HCT116 (cell line): ENCODE measurements around the gene CRELD2. TPM values are rescaled to one million over a fixed set of nuclear protein-coding genes. Genes with fewer than 3 reads are reported as not detected.

Experiments
- ATAC-seq: fragments of 200-7000 bp; cut with Tn5 transposase; 2 replicates; pipeline ENCODE4 v1.9.1; 2020; ENCODE audit warnings: mild to moderate bottlenecking, moderate library complexity
- BruUV-seq: library from RNA; stranded (reverse); fragments of 400-500 nt; replicated peaks from 2 replicates; lab custom pipeline; 2021; lab: Mats Ljungman, UMichigan
- CTCF ChIA-PET: fragments of 300-600 bp; sonication (Branson Sonifier 250); formaldehyde crosslinking; loops from one replicate; lab custom pipeline; 2021; ENCODE audit warnings: antibody characterized with exemption; lab: Charles Lee
- POLR2A ChIA-PET: fragments of 300-600, 350-600 bp; sonication (Branson Sonifier 250); formaldehyde crosslinking; loops from one replicate; lab custom pipeline; 2021; ENCODE audit warnings: antibody characterized with exemption; lab: Charles Lee
- RAD21 ChIA-PET, 2 experiments: fragments of 300-600 bp; sonication (Branson Sonifier 250); formaldehyde crosslinking; loops; one replicate each; lab custom pipeline; 2023; ENCODE audit warnings: low total read pairs in 2 of 2; ENCODE audit not compliant: uncharacterized antibody in 2 of 2, unreplicated experiment in 2 of 2, low non-redundant PET in 1 of 2; lab: Charles Lee
- DNase-seq: peaks from one replicate; pipeline ENCODE4 v3.0.0-alpha.2; 2010; ENCODE audit warnings: low read depth, low spot score
- H2AFZ ChIP-seq: fragments of 200-600 bp; shearing (Covaris generic), sonication (generic); 2 replicates; pipeline ENCODE4 v1.6.1; 2017; ENCODE audit warnings: low read depth, mixed run types, mixed read lengths, antibody characterized with exemption, low read length; ENCODE audit not compliant: poor library complexity, severe bottlenecking
- H3K27ac ChIP-seq: 2 replicates; pipeline ENCODE4 v1.5.1; 2012; ENCODE audit warnings: low read depth, low read length
- H3K27me3 ChIP-seq: fragments of 200-600 bp; sonication (generic); 2 replicates; pipeline ENCODE4 v1.6.1; 2016; ENCODE audit warnings: mixed run types, low read length, mixed read lengths; ENCODE audit not compliant: insufficient read depth
- H3K36me3 ChIP-seq, 2 experiments: fragments of 200-500 bp in 1 of 2; fragments of 200-600 bp in 1 of 2; sonication (Bioruptor generic) in 1 of 2; sonication (generic) in 1 of 2; 2 replicates each; pipeline versions ENCODE4 v1.5.1 to v1.6.1; 2014 to 2016; ENCODE audit warnings: low read length in 2 of 2, inconsistent platforms in 1 of 2, mixed read lengths in 1 of 2, mixed run types in 1 of 2; ENCODE audit not compliant: insufficient read depth in 2 of 2, control insufficient read depth in 1 of 2
- H3K4me1 ChIP-seq, 2 experiments: fragments of 200-600 bp in 1 of 2; sonication (generic) in 1 of 2; 2 replicates each; pipeline versions ENCODE4 v1.5.1 to v1.6.1; 2012 to 2017; ENCODE audit warnings: low read length in 2 of 2, inconsistent platforms in 1 of 2, mild to moderate bottlenecking in 1 of 2, mixed read lengths in 1 of 2, mixed run types in 1 of 2, moderate library complexity in 1 of 2; ENCODE audit not compliant: insufficient read depth in 2 of 2, control insufficient read depth in 1 of 2
- H3K4me2 ChIP-seq: fragments of 200-600 bp; sonication (generic); 2 replicates; pipeline ENCODE4 v1.6.1; 2017; ENCODE audit warnings: mixed run types, low read length, mixed read lengths
- H3K4me3 ChIP-seq, 2 experiments: fragments of 200-600 bp in 1 of 2; sonication (generic) in 1 of 2; replicated peaks in 1 of 2; 2 replicates each; pipeline ENCODE4 v1.5.1; 2011 to 2016; ENCODE audit warnings: low read length in 2 of 2, control low read depth in 1 of 2, low read depth in 1 of 2, mild to moderate bottlenecking in 1 of 2, mixed read lengths in 1 of 2, mixed run types in 1 of 2
- H3K79me2 ChIP-seq: fragments of 200-600 bp; sonication (generic); 2 replicates; pipeline ENCODE4 v1.6.1; 2017; ENCODE audit warnings: mild to moderate bottlenecking, mixed run types, low read length, moderate library complexity, mixed read lengths; ENCODE audit not compliant: insufficient read depth
- H3K9ac ChIP-seq: fragments of 200-600 bp; sonication (generic); 2 replicates; pipeline ENCODE4 v1.6.1; 2016; ENCODE audit warnings: low read length, mixed read lengths
- H3K9me2 ChIP-seq: fragments of 200-600 bp; sonication (generic), shearing (Covaris generic); 2 replicates; pipeline ENCODE4 v1.6.1; 2017; ENCODE audit warnings: mixed run types, mild to moderate bottlenecking, moderate library complexity; ENCODE audit not compliant: insufficient read depth
- H3K9me3 ChIP-seq, 2 experiments: fragments of 200-500 bp in 1 of 2; fragments of 200-600 bp in 1 of 2; sonication (Bioruptor generic) in 1 of 2; sonication (generic) in 1 of 2; 2 replicates each; pipeline ENCODE4 v1.6.1; 2014 to 2017; ENCODE audit warnings: low read length in 2 of 2, mixed read lengths in 2 of 2, inconsistent platforms in 1 of 2, low read depth in 1 of 2, mild to moderate bottlenecking in 1 of 2, mixed run types in 1 of 2, moderate library complexity in 1 of 2; ENCODE audit not compliant: control insufficient read depth in 1 of 2, insufficient read depth in 1 of 2
- H4K20me1 ChIP-seq: fragments of 200-600 bp; sonication (generic), shearing (Covaris generic); 2 replicates; pipeline ENCODE4 v1.6.1; 2017; ENCODE audit warnings: mixed run types, mild to moderate bottlenecking, moderate library complexity; ENCODE audit not compliant: insufficient read depth
- CBX3 ChIP-seq: IDR thresholded peaks from 2 replicates; pipeline ENCODE4 v1.6.1; 2012; ENCODE audit warnings: low read depth
- CEBPB ChIP-seq: IDR thresholded peaks from 2 replicates; pipeline ENCODE4 v1.6.1; 2012; ENCODE audit warnings: low read depth
- CTCF ChIP-seq, 3 experiments: fragments of 200-600 bp in 1 of 3; sonication (generic) in 1 of 3; IDR thresholded peaks in 2 of 3; conservative IDR thresholded peaks in 1 of 3; 2 replicates each; pipeline ENCODE4 v1.5.1; 2012 to 2017; ENCODE audit warnings: low read depth in 2 of 3, low read length in 2 of 3, antibody characterized with exemption in 1 of 3, borderline replicate concordance in 1 of 3, control low read depth in 1 of 3, mild to moderate bottlenecking in 1 of 3, mixed read lengths in 1 of 3, mixed run types in 1 of 3, moderate library complexity in 1 of 3; ENCODE audit not compliant: insufficient read depth in 1 of 3
- EGR1 ChIP-seq: IDR thresholded peaks from 2 replicates; pipeline ENCODE4 v1.6.1; 2012; ENCODE audit warnings: low read depth
- ELF1 ChIP-seq: IDR thresholded peaks from 2 replicates; pipeline ENCODE4 v1.6.1; 2012; ENCODE audit warnings: low read depth, borderline replicate concordance
- EZH2 ChIP-seq: fragments of 200-600 bp; sonication (generic); IDR thresholded peaks from 2 replicates; pipeline ENCODE4 v1.6.1; 2017; ENCODE audit warnings: antibody characterized with exemption, mixed run types
- EZH2phosphoT487 ChIP-seq: fragments of 200-600 bp; IDR thresholded peaks from 2 replicates; pipeline ENCODE4 v1.6.1; 2018; ENCODE audit warnings: antibody characterized with exemption, borderline replicate concordance
- JUND ChIP-seq: IDR thresholded peaks from 2 replicates; pipeline ENCODE4 v1.6.1; 2012
- MAX ChIP-seq: IDR thresholded peaks from 2 replicates; pipeline ENCODE4 v1.6.1; 2012
- POLR2AphosphoS5 ChIP-seq: IDR thresholded peaks from 2 replicates; pipeline ENCODE4 v1.6.1; 2011; ENCODE audit warnings: mild to moderate bottlenecking, low read depth, low read length, moderate library complexity
- RAD21 ChIP-seq: IDR thresholded peaks from 2 replicates; pipeline ENCODE4 v1.6.1; 2012; ENCODE audit warnings: low read depth, mild to moderate bottlenecking
- REST ChIP-seq: IDR thresholded peaks from 2 replicates; pipeline ENCODE4 v1.6.1; 2012; ENCODE audit warnings: low read depth
- SP1 ChIP-seq: IDR thresholded peaks from 2 replicates; pipeline ENCODE4 v1.6.1; 2012; ENCODE audit warnings: low read depth
- SRF ChIP-seq: IDR thresholded peaks from 2 replicates; pipeline ENCODE4 v1.6.1; 2012; ENCODE audit warnings: low read depth
- TCF7L2 ChIP-seq: IDR thresholded peaks from 2 replicates; pipeline ENCODE4 v1.7.0; 2011; ENCODE audit warnings: borderline replicate concordance, inconsistent platforms; ENCODE audit not compliant: insufficient read depth, insufficient read length; ENCODE audit errors: extremely low read depth
- YY1 ChIP-seq: IDR thresholded peaks from 2 replicates; pipeline ENCODE4 v1.6.1; 2011; ENCODE audit warnings: low read length, low read depth, moderate library complexity, mild to moderate bottlenecking; ENCODE audit not compliant: insufficient replicate concordance; ENCODE audit errors: extremely low read depth
- ZFX ChIP-seq: fragments of 450-650 bp; IDR thresholded peaks from 2 replicates; pipeline ENCODE4 v1.6.1; 2017
- ZNF274 ChIP-seq: fragments of 200-500 bp; sonication (Bioruptor generic); IDR thresholded peaks from 2 replicates; pipeline ENCODE4 v1.6.1; 2014; ENCODE audit warnings: mild to moderate bottlenecking, low read depth, low read length, inconsistent platforms
- intact Hi-C: fragments of 100-400 bp; cut with micrococcal nuclease; formaldehyde crosslinking; loops from 2 replicates; pipeline ENCODE4 v1.10.0; 2022
- total RNA-seq: library from RNA; stranded (reverse); gene quantifications from one replicate; pipeline ENCODE4 v1.2.1, GENCODE V29; 2021; ENCODE audit not compliant: unreplicated experiment
- TF ChIP-seq, protein P1 (sequence below): IDR thresholded peaks from 2 replicates; pipeline ENCODE4 v1.6.1; 2011; ENCODE audit warnings: mild to moderate bottlenecking, low read length, moderate library complexity; ENCODE audit not compliant: insufficient replicate concordance; ENCODE audit errors: extremely low read depth

Gene CRELD2
- total RNA-seq, 1 experiment from 2014 or later: 45.8 TPM

- H3K9ac ChIP-seq: peak overlapping the region; percentile 41
- ChIA-PET RAD21 (no interaction called here), POLR2A (interaction anchor here (0.6 kb wide), 1 partner anchor 33 kb away, joined by 4 read pairs; no protein-coding TSS in a partner anchor), CTCF (interaction anchor here (2.8 kb wide), 1 partner anchor 95 kb away, joined by 18 read pairs; no protein-coding TSS in a partner anchor)
- no peak overlapping the region for H2AFZ ChIP-seq
- no peak for DNase-seq
- H4K20me1 ChIP-seq: no peaks in the 10 kb centered on the region
- H3K27ac ChIP-seq: peak overlapping the region; percentile 75; the same call in 1 of the 2 replicates
- TF ChIP-seq MAX: no peak
- TF ChIP-seq EZH2: no peak
- TF ChIP-seq, protein P1, sequence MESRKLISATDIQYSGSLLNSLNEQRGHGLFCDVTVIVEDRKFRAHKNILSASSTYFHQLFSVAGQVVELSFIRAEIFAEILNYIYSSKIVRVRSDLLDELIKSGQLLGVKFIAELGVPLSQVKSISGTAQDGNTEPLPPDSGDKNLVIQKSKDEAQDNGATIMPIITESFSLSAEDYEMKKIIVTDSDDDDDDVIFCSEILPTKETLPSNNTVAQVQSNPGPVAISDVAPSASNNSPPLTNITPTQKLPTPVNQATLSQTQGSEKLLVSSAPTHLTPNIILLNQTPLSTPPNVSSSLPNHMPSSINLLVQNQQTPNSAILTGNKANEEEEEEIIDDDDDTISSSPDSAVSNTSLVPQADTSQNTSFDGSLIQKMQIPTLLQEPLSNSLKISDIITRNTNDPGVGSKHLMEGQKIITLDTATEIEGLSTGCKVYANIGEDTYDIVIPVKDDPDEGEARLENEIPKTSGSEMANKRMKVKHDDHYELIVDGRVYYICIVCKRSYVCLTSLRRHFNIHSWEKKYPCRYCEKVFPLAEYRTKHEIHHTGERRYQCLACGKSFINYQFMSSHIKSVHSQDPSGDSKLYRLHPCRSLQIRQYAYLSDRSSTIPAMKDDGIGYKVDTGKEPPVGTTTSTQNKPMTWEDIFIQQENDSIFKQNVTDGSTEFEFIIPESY: no peak
- TF ChIP-seq RAD21: no peak
- no peak for TF ChIP-seq YY1
- no peak for TF ChIP-seq ZNF274
- TF ChIP-seq CTCF (IDR thresholded peaks at IDR 0.05 in 2 of 3, conservative IDR thresholded peaks at IDR 0.05 in 1 of 3; ENCODE audit: borderline replicate concordance in 1 of 3, insufficient read depth in 1 of 3, low read depth in 2 of 3, low read length in 2 of 3): no peak
- TF ChIP-seq SP1: no peak; the same call in 1 of the 2 replicates
- no peak for TF ChIP-seq CBX3
- TF ChIP-seq JUND: no peak
- no peak for TF ChIP-seq REST
- no peak; the same call in 1 of the 2 replicates for TF ChIP-seq EGR1
- no peak for TF ChIP-seq ZFX
- no peak for TF ChIP-seq ELF1
- no peak for TF ChIP-seq SRF
- TF ChIP-seq EZH2phosphoT487: no peak
- no peak for TF ChIP-seq TCF7L2
- no peak for TF ChIP-seq POLR2AphosphoS5
- no peak for TF ChIP-seq CEBPB
- H3K4me1 ChIP-seq: peaks cover 30 to 49% of the 10 kb centered on the region in 2 experiments
- no TSS peak for BruUV-seq
- H3K9me2 ChIP-seq: no peaks in the 10 kb centered on the region
- H3K36me3 ChIP-seq: no peaks in the 10 kb centered on the region
- H3K9me3 ChIP-seq: no peaks in the 10 kb centered on the region
- intact Hi-C loops: loop anchor here (5.0 to 10.0 kb wide), 3 partner anchors 42 to 270 kb away; partner anchors contain the start of gene SELENOO
- no peaks in the 10 kb centered on the region for H3K27me3 ChIP-seq
- peak overlapping the region; percentile 20; a peak in 3 of 4 replicates for H3K4me3 ChIP-seq
- no peaks in the 10 kb centered on the region for H3K79me2 ChIP-seq
- no peak for ATAC-seq
- peak overlapping the region; percentile 73 for H3K4me2 ChIP-seq
Measured at GRCh38 chr22:49934891-49935557, 16.6 kb downstream of the CRELD2 start.
